Stimulated activated CD4-positive, alpha-beta T cell treated with anti-CD3 and anti-CD28 coated beads, Interleukin-15, amount 100 ng/mL, for 1 hour (primary cell): Measurements from ENCODE around the gene NT5C1A.

Experiments used
- DNase-seq, 2 donors: peaks; one replicate each; pipeline ENCODE4 v3.0.0-alpha.2; 2020; ENCODE audit warnings: low read depth in 1 of 2, low spot score in 1 of 2

The NT5C1A gene

DNA sequence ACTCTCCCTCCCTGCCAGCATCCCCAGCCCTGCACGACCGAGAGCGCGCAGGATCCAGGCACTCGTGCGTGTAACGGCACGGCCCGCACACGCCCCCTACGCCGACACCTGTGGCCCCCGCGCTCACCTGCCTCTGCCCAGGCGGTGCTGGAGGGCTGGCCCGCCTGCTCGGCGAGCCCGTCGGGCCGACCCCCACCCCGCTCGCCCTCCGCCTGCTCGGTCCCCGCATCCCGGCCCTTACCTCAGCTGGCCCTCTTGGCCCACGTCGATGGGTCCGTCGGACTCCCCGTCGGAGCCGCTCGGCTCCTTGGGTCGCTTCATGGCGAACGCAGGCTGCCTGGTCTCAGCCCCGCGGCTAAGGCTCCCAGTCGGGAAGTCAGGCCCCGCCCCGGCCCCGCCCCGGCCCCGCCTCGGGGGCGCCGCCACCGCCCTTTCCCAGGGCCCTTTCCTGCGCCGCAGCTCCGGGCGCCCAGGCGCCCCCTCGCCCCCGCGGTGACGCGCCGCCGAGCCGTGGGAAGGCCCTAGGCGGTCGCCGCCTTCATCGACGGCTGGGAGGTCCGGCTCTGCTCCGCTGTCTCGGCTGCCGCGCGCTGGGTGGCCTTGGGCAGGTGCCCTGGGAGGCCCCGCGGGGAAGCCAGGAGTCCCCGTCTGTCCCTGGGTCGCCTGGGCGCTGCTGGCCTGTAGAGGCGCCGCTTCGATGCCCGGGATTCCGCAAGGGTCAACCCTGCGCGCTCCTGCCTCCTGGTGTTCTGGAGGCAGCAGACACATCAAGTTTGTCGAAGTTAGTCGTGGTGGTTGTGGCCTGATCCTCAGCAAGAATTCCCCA lies 32.4 kb downstream of the NT5C1A start, which contains the start of gene HEYL:
Gene HEYL, minus strand, starts transcription at position 339 of the 826 bp plus-strand sequence. Its CDS starts 18 bp downstream, at position 321.
- peak; percentile 36 to 67 for DNase-seq

DNA sequence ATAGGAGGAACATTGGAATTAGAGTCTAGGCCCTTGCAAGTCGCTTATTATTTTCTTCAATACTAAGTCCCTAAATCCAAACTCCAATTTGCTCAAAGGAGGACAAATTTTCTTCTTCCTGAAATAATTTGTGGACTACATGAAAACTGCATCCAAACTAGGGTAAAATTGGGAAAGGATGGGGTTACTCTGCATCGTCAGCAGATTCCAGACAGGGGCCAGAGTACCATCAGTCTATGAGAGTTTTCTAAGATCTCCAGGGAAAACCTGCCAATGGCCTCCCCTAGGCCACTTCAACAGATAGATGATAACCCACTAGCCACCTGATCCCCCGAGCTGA lies 33.0 kb downstream of the NT5C1A start:
- DNase-seq: no peak

DNA sequence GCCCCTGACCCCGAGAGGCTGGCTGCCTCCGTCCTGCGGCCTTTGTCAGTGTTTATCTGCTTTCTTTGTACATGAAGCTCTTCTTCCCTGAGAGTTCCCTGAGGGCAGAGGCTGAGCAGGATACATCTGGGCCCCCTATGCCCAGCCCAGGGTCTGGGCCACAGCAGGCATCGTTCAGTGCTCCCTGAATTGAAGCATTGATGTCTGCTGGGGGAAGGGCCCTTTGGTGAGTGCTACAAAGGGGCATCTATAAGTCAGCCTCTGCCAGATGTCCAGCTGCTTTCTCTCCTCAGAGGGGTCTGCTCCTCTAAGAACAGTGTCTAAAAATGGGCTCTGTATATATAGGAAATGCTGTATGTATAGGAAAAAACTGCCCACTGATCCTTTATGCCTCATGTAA lies 34.5 kb downstream of the NT5C1A start:
- no peak for DNase-seq

DNA sequence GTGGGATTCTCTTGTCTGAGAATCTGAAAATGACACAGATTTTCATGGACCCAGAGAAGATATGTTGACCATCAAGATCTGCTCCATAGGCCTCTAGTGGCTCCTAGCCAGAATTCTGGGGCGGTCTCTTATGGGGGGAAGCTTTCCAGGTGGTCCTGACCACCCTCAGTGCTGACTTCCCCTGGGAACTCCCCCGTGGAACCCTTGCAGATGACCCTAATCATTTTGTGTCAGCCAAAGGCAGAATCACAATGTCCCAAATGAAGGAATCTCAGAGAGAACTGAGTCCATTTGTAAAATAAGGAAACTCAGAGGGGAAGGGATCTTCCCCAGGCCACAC lies 36.1 kb downstream of the NT5C1A start:
- DNase-seq: no peak

DNA sequence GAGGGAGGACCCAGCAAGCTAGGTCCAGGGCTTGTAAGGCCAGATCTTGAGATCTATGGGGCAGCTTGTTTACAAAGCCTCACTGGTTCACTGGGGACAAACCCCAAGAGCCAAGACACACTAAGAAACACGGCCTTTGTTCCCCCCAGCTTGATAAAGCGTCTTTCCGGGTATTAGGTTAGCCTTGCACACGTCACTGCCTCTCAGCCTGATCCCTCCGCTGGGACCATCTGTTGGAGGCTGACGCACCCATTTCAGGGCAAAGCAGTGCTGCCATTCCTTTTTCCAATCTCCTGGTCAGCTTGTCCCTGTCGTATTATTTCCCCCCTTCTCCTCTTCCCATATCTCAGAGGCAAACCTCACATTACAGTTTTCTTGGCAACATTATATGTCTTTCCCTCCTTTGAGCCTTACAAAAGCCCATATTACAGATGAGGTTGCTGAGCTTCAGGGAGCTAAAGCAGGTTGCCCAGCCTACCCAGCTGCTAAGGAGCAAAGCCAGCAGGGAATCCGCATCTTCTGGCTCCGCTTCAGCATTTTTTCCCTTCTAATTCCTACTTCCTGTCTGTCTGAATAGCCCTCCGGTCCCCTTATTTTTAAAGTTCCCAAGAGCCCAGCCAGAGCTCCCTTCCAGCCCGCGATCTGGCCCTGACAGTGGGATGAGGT lies 36.6 kb downstream of the NT5C1A start:
- DNase-seq: no peak

DNA sequence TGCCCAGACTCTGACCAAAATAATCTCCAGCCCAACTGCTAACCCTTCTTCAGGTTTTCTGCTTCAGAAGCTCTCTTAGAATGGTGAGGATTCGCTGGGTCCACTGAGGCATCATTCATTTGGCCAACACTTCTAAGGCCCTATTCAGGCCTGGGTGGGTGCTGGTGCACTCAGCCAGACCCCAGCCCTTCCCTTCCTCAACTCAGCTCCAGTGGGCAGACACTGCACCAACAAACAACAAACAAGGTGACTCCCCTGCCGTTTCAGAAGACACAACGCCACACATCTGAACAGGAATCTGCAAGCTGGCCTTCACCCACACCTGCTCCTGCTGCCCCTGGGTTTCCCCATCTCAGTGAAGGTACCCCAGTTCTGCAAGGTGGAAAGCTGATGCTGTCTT lies 38.5 kb downstream of the NT5C1A start:
- DNase-seq: no peak

DNA sequence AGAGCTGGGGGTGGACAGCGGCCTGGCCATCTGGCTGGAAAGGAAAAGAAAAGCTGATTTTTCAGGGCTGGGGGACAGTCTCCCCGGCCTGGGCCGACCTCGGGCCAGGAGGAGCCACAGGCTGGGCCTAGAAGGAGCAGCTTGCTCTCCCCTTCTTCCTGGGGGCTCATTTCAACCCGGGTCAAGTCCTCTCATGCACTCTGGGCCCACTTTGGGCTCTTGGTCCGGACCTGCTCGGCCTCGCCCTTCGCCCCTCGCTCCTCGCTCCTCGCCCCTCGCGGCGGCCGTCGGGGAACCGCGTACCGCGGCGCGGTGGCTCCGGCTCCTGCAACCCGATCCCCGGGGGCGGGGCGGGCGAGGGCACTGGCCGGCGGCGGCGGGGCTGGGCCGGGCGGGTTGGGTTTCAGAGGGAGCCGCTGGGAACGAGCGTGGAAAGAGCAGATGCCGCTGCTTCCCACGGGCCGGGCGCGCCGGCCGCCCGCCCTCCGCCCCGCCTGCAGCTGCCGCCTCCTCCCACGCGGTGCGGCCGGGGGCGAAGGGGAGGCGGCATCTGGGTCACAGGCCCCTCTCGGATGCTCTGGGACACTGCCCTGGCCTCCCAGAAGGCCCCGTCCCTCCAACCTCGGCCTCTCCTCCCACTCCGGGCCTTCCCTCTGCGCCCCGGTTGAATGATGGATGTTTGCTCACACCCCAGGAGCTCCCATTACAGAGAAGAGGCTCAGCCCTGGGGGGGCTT lies 39.1 kb downstream of the NT5C1A start:
- DNase-seq: no peak

DNA sequence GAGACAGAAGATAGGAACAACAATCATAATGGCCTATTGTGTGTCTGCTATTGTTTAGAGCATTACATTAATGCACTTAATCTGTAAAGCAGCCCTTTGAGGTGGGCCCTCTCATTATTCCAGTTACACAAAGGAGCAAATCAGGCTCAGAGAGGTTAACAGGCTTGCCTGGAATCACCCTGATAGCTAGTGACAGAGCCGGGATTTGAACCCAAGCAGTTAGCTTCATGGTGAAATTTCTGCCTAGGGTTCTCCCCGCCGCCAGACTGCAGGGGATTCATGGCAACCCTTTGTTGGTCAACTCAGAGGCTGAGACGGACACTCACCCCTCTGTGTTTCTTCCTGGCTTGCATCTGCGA lies 39.6 kb downstream of the NT5C1A start:
- no peak for DNase-seq

DNA sequence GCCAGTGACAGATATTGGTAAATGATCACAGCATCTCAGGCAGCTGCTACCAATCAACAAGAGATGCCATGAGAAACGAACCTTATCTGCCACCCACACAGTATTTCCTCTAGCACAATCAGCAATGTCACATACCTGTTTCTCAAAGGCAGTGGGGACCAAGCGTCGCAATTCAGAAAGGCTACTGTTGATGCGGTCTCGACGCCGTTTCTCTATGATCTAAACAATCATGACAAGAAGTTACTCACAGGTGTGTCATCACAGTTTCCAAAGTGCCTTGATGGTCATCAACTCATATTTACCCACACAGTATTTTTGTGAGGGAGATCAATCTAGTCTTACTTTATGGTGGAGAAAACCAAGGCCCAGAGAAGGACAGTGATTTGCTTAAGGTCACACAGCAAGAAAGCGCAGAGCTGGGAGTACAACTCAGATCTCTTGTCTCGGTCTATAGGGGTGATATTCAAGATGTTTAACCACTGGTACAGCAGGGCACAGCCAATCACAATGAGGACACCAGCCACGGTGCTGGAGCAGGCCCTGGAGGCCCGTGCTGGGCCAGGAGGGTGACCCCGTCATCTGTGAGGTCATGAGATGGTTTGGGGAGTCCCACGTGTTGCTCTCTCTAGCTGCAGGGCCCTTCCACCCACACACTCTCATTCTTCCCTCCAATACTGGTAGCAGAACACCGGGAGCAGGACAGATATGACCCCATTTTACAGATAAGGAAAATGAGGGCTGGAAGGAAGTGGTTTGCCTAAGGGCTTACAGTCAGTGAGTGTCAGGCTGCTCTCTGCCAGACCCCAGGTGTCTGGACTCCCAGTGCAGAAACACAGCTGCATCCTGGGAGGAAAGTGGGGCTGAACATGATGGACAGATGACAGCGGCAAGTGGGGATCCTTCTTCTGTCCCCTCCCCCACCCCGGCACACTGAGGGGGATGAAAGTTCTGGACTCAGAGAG lies 40.3 kb downstream of the NT5C1A start:
- no peak for DNase-seq

DNA sequence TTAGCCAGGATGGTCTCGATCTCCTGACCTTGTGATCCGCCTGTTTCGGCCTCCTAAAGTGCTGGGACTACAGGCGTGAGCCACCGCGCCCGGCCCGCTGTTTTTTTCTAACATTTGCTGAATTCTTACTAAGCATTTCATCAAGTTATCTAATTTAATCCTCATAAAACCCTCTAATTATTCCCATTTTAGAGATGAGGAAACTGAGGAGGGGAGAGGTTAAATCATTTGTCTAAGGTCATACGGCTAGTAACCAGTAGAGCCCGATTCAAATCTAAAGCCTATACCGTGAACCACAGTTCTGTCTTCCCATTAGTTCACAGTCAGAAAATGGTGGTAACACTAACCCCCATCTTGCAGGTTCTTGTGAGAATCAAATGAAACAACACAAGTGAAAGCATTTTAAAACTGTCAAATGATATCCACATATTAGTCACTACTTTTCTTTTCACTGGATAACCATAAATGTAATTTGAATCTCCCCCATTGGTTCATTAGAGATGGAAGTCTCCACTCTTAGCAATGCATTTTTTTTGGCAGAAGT lies 43.0 kb downstream of the NT5C1A start:
- DNase-seq: no peak

DNA sequence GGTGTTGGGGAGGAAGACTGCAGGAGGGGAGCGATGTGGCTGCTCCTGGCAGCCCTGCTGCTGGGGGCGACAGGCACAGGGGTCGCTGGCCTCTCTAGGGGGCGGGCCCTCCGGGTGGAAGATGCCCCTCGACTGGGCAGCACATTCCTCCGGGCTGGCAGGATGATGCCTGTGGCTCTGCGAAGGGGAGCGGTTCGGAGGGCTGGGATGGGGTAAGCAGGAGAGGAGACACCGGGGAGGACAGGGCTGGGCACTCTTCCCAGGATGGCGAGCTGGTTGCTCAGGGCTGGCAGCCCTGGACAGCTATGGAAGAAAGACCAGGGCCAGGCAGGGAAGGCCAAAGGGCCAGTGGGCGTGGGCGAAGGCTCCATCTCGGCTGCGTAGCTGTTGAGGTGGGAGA lies 45.3 kb downstream of the NT5C1A start:
- no peak for DNase-seq

DNA sequence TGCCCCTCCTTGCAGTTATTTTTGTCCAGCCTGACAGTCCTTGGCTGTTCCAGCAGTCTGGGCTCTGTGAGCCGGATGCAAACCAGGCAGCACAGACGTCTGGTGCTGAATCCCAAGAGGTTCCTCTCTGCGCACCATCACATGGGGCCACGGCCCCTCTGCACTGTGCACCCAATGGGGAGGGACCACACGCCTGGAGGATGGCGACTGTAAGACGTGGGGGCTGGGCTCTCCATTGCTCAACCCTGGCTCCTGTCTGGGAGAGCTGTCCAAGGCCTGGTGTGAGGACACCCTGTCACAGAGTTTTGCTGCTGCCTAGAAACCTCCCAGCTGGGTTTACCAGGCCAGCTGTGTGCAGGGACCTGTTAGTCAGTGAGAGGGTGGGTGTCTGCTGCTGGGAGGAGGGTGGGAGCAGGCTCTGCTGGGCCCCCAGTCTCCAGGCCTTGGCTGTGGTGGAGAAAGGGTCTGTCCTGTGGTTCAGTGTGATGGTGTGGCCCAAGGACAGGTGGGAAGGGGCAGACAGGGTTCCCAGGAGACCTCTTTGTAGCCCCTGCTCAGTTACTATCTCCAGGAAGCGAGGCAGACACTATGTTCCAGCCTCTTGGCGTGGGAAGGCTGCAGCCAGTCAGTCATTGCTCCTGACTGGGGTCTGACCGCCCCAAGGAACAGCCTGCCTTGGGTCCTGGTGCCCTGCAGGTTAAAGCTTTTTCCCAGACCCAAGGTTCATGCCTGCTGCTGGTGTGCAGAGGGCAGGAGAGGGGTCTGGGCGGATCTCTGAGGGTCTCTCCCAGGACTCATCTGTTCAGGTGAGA lies 46.2 kb downstream of the NT5C1A start:
- no peak for DNase-seq

DNA sequence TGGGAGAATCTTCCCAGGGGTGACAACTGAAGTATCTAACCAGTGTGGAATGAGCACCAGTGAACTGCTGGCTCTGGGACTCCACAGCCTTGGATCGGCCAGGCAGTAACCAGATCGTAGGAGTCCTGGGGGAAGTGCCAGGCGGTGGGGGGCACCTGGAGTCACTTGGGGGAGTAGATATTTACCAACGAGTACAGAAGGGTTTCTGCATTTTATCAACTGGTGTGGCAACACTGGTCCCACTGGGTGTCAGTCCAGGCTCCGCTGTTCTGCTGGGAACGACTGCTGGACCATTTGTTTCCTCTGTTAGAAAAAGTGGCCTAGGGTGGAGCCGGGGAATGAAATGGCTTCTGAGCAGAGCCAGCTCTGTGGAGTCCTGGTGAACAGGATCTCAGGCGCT lies 46.9 kb downstream of the NT5C1A start:
- DNase-seq: no peak

DNA sequence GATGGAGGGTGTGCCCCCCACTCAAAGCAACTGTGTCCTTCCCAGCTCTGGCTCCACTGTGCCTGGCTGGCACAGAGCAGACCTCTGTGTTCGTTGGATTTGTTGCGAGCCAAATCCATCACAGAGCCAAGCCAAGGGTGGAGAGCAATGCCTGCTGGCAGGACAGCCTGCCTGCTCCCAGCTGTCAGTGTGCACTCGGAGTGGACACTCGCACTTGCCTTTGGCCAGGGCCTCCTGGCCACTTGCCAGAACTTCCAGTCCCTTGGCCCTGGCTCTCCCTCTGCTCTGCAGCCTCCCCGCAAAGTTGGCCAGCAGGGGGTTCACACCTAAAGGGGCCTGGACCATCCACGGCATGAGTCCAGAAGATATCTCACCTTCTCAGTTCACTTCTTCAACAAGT lies 48.9 kb downstream of the NT5C1A start:
- no peak for DNase-seq

DNA sequence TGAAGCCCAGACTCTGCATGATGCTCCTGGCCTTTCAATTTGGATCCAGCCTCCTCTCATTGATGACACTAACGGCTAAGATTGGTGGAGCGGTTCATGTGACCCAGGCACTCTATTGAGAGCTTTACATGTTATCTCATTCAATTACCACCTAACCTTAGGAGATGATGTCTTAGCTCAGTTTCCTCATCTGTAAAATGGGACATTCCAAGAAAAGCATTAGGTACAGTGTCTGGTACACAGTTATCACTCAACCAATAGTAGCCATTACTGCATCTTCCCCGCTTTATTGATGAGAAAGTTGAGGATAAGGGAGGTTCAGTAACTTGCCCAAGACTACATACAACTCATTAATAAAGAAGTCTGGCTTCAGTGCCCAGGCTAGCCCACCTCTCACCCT lies 49.5 kb downstream of the NT5C1A start:
- no peak for DNase-seq

DNA sequence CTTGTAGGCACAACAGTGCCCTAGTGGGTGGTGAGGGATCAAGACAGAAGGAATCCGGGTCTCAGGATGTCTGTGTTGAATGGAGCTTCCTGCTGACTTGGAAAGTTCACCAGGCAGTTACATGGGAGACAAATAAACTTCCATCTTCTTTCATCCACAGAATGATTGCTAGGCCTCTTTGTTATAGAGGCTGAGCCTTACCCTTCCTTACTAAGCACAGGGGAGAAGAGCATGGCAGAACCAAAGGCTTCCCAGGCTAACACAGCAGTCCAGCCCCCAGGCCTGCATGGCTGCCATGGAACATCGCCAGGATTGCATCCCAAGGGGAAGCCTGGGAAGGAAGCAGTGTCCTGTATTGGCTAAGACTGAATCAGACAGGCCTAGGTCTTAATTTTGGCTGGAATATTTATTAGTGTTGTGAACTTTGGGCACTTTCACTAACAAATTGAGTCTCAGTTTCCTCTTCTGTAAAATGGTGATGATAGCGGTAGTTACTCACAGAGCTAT lies 51.2 kb downstream of the NT5C1A start:
- DNase-seq: no peak

DNA sequence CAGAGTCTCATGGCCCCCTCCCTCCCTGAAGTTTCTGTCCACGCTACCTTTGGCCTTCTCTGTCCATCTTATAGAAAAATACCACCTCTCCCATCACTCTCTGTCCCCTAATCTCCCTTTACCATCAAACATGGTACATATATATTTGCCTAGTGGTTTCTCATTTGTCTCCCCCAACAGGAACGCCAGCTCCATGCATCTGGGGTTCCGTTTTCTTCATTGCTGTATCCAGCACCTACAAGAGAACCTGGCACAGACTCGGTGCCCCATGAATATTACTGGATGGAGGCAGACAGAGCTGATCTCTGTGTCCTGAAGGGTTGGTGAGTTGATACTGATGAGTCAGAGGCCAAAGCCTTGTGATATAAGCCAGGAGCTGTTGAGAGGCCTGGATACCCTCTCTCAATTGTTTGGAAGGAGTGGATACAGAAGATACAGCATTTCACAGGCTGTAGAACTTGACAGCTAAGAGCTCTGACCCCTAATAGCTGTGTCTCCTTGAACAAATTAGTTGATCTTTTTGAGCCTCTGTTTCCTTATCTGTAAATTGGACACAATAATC lies 54.3 kb downstream of the NT5C1A start:
- no peak for DNase-seq

DNA sequence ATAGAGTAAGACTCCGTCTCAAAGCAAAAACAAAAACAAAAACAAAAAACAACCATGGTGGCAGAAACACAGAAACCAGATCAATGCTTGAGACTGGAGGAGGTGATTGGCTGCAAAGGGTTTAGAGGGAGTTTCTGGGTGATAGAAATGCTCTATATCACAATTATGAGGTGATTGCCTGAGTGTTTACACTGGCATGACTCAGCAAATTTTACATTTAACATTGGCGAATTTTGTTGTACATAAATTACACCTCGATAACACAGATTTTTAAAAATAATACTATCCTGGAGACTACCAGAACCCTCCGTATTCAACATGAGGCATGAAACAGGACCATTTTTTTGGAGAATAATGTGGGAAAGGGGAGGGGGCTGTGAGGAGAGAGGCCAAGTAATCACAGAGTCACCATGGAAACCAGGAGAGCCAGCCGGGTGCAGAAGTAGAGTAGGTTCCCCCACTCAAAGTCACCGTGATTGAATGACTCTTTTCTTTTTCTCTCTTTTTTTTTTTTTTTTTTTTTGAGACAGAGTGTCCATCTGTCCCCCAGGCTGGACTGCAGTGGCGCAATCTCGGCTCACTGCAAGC lies 56.7 kb downstream of the NT5C1A start:
- DNase-seq: no peak

DNA sequence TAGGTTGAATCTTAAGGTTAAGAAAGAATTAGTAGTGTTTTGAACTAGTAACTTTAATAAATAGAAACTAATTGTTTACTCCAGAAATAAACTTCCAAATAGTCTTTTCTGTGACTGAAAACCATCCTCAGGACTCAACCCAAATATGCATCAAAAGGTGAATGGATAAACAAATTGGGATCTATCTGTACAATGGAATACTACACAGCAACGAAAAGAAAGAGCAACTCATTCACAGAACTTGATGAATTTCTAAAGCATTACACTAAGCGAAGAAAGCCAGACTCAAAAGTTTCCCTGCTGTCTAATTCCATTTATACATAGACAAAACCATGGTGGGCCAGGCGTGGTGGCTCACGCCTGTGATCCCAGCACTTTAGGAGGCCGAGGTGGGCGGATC lies 57.4 kb downstream of the NT5C1A start:
- no peak for DNase-seq
